ENCODE measurements around the gene BTG3. TPM values are rescaled to one million over a fixed set of nuclear protein-coding genes. Genes with fewer than 3 reads are reported as not detected.

The BTG3 gene
- total and polyA plus RNA-seq, 9 of the 15 experiments (the other 6 are each of a cell fraction or from before 2014, with no cell fraction given), result 11.7 to 43.0 (median 29.7) TPM

GRCh38 chr21:17598437-17598836 lies 14.3 kb downstream of the BTG3 start (continued):
- no peak for TF ChIP-seq ZNF395 (CRISPR knock-in tag; IDR thresholded peaks at IDR 0.05)
- no peak for TF ChIP-seq ZEB2 (IDR thresholded peaks at IDR 0.05)
- no peak for TF ChIP-seq BRD4 (IDR thresholded peaks at IDR 0.05)
- no peak for TF ChIP-seq ZNF609 (CRISPR knock-in tag; IDR thresholded peaks at IDR 0.05; ENCODE audit: borderline replicate concordance)
- TF ChIP-seq ZNF324 (CRISPR knock-in tag; IDR thresholded peaks at IDR 0.05), result no peak
- no peak for TF ChIP-seq HNRNPUL1 (IDR thresholded peaks at IDR 0.05; ENCODE audit: low read length)
- no peak for TF ChIP-seq POLR3A (IDR thresholded peaks at IDR 0.05; ENCODE audit: borderline replicate concordance, extremely low read depth, insufficient read depth, insufficient read length)
- no peak for TF ChIP-seq AFF1 (IDR thresholded peaks at IDR 0.05; ENCODE audit: low read depth in 1 of 2, partially characterized antibody in 2 of 2)

Data from K562 (cell line).